GM18867 (cell line): Measurements from ENCODE around the gene PPM1H.
"Not testable (repeated sequence)": the region's sequence is repeated elsewhere in the genome, so short reads cannot be mapped to it uniquely, and the experiment has no call there.

ENCODE experiments used
- ATAC-seq: cut with Tn5 transposase; IDR thresholded peaks from one replicate; pipeline ENCODE4 v1.9.1; 2021; ENCODE audit warnings: mild to moderate bottlenecking, moderate library complexity; ENCODE audit not compliant: unreplicated experiment

Gene PPM1H

GRCh38 chr12:62910549-62911169 is 24.3 kb downstream of the PPM1H start:
- ATAC-seq, result no peak

- ATAC-seq, result no peak
These were observed 25.6 kb downstream of the PPM1H start for GRCh38 chr12:62909340-62909739.

GRCh38 chr12:62908674-62909073 is 26.3 kb downstream of the PPM1H start:
- no peak for ATAC-seq

DNA sequence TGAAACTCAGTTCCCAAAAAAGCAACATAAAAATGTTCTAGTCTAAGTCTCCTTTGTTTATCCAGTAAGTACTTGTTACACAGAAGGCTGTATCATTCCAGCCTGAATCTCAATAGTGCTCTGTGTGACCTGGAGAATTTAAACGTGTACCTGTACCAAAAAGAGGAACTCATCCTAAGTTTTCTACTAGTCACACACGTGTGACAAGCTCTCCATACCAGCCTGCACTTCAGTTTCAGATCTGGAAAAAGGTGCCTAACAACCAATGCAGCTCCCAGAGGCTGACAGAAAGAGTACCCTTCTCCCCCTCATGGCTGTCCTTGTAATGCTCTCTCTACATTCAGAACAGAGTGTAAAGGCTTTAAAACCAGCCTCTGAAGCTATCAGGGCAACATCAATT is 27.4 kb downstream of the PPM1H start:
- no peak for ATAC-seq

DNA sequence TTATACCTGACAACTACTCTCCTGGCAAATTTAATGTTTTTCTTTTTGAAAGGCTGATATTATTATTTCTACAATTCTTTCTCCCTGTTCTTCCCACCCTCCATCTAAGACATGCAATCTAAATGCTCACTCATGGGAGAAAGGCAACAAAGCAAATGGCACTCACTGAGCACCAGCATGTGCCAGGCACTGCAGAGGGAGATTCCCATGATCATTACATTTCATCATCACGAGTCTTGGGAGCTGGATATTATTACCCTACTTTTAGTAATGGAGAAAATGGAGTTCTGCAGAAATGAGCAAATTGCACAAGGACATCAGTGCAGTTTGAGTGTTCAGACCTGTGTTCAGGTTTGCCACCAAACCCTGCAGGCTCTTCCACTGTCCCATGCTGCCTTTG is 27.9 kb downstream of the PPM1H start:
- no peak for ATAC-seq

GRCh38 chr12:62903151-62903550 is 31.8 kb downstream of the PPM1H start:
- ATAC-seq, result no peak

- ATAC-seq, result no peak
These were observed 34.2 kb downstream of the PPM1H start for GRCh38 chr12:62900686-62901272.

- ATAC-seq, result no peak
These were observed 35.2 kb downstream of the PPM1H start for GRCh38 chr12:62899568-62900390.

- no peak for ATAC-seq
These were observed 36.4 kb downstream of the PPM1H start for GRCh38 chr12:62898526-62898925.

- no peak for ATAC-seq
These were observed 39.5 kb downstream of the PPM1H start for GRCh38 chr12:62895351-62895877.

GRCh38 chr12:62893276-62893675 is 41.7 kb downstream of the PPM1H start:
- ATAC-seq, result no peak

DNA sequence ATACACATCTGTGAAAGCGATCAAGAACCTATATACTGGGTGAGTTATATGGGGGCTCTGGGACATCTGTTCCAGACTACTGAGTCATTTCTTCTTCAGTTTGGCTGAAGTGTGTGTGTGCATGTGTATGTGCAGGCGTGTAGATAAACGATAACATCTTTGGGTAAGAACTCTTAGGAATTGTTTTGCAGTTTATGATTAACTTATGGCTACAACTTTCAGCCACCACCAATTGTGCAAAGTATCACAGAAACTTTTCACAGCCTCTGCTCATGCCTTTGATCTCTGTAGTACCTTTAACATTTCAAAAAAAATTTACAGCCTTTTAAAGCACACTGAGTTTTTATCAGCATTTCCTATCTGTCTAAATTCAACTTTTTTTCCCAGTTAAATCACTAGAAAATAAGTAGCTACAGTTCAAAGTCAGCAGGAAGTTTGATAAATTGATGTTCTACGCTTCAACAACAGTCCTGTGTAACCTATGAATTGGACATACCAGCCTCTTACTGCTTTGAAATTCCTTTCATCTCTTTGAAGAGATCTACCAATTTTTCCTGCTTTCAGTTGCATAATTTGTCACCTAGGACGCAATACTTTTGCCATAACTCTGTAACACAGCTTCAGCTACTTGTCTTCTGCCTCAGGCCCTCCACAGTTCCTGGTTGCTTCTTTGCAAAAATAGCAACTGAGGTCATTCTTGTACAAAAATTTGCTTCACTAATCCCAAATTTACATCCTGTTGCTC is 43.0 kb downstream of the PPM1H start:
- ATAC-seq, result no peak

DNA sequence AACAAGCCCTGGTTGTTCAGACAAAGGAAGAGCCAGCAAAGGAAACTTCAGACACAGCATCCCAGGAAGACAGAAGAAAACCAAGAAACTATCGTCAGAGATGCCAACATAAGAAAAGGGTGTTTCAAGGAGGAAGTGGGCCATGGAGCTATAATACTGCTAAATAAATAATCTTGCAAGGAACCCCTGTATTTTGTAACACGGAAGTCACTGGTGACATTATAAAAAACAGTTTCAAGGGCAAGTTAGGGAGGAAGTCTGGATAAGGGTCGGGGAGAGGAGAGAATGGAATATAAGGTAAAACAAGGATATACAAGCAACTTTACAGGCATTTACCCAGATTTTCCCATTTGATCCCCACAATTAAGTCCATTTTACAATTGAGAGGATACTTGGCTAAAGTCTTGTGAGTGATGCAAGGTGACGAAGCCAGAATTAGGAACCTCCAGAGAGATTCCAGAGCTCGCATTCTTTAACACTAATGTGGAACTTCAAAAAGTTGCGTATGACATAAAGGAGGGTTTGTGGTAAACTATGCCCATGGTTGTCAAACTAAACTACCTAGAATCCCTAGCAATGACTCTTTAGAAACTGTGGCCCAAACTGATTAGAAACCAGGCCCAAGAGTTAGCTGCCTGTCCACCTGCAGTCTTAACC is 46.4 kb downstream of the PPM1H start:
- ATAC-seq, result no peak

DNA sequence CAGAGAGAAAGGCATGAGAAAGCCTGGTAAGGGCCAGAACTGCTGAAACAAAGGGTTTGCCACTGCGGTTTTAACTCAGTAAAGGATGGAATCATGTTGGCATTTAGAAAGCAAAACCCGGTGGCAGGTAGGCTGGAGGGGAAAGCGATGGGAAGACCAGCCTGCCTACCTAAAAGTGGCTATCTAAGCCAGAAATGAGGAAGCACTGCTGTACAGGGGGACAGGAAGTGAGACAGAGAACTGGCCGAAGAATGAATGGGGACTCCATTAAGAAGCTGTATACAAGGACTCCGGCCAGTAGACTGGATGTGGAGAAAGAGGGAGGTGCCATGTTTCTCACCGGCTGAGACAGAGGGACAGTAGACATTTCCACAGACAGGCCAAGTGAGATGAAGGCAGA is 48.2 kb downstream of the PPM1H start:
- no peak for ATAC-seq

DNA sequence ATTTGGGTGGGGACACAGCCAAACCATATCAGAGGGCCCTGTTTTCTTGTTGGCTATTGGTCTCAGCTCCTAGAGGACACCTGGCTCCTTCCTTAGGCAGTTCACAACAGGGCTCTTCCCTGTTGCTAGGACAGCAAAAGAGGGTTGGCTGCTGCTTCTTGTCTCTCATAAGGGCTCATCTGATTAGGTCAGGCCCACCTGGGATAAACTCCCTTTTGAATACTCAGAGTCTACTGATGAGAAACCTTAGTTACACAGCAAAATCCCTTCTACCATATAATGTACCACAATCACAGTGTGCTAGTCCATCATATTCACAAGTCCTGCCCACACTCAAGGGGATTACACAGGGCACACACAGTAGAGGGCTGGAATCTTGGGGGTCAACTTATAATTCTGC is 49.7 kb downstream of the PPM1H start:
- no peak for ATAC-seq

DNA sequence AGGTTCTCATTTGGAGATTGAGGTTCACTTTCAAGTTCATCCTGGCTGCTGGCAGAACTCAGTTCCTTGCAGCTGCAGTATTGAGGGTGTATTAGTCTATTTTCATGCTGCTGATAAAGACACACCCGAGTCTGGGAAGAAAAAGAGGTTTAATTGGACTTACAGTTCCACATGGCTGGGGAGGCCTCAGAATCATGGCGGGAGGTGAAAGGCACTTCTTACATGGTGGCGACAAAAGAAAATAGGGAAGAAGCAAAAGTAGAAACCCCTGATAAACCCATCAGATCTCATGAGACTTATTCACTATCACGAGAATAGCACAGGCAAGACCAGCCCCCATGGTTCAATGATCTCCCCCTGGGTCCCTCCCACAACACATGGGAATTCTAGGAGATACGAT is 50.1 kb downstream of the PPM1H start:
- not testable (repeated sequence) for ATAC-seq

- peak; percentile 42 for ATAC-seq
These were observed 52.3 kb downstream of the PPM1H start for GRCh38 chr12:62882696-62883095.

GRCh38 chr12:62882140-62882539 is 52.8 kb downstream of the PPM1H start:
- ATAC-seq, result peak; percentile 53

DNA sequence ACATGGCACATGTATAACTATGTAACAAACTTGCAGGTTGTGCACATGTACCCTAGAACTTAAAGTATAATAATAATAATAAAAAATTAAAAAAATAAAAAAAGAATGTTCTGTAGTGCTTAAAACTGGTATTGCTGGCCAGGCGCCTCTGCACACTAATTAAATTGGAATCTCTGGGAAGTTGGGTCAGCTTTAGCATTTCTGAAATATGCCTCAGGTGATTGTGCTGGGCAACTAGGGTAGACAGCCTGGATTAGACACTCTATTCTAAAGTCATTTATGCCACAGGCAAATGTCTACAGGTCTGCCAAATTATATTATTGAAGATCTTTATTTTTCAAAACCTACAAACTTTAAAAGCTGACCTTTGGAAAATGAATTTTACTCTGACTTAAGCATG is 55.3 kb downstream of the PPM1H start:
- ATAC-seq, result no peak

DNA sequence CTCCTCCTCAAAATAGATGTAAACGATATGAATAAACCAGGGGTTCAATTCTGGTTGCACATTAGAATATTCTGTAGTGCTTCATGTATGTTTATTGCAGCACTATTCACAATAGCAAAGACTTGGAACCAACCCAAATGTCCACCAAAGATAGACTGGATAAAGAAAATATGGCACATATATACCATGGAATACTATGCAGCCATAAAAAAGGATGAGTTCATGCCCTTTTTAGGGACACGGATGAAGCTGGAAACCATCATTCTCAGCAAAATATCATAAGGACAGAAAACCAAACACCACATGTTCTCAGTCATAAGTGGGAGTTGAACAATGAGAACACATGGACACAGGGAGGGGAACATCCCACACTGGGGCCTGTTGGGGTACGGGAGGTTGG is 55.7 kb downstream of the PPM1H start:
- not testable (repeated sequence) for ATAC-seq

- ATAC-seq, result no peak
These were observed 56.7 kb downstream of the PPM1H start for GRCh38 chr12:62878211-62878610.
